NK-92 (cell line): ENCODE results near the gene TULP4.
"Not testable (repeated sequence)": the region's sequence is repeated elsewhere in the genome, so short reads cannot be mapped to it uniquely, and the experiment has no call there.

Source experiments
- DNase-seq: peaks from one replicate; lab custom pipeline; 2025; ENCODE audit not compliant: unreplicated experiment; lab: John Stamatoyannopoulos, UW

The TULP4 gene

GRCh38 chr6:158293122-158293521 is 19.1 kb upstream of the TULP4 start:
- no peak for DNase-seq

- not testable (repeated sequence) for DNase-seq
Measured at GRCh38 chr6:158295976-158296853, 16.1 kb upstream of the TULP4 start.

GRCh38 chr6:158296854-158297324 is 15.4 kb upstream of the TULP4 start:
- DNase-seq, result not testable (repeated sequence)

GRCh38 chr6:158297657-158298056 is 14.6 kb upstream of the TULP4 start:
- DNase-seq, result not testable (repeated sequence)

GRCh38 chr6:158300306-158301143 is 11.7 kb upstream of the TULP4 start:
- not testable (repeated sequence) for DNase-seq

GRCh38 chr6:158301561-158301960 is 10.7 kb upstream of the TULP4 start:
- not testable (repeated sequence) for DNase-seq

GRCh38 chr6:158302195-158302796 is 10.0 kb upstream of the TULP4 start:
- not testable (repeated sequence) for DNase-seq

GRCh38 chr6:158303210-158303731 is 9.0 kb upstream of the TULP4 start:
- no peak for DNase-seq

- DNase-seq, result no peak
Measured at GRCh38 chr6:158304254-158304653, 8.0 kb upstream of the TULP4 start.

- no peak for DNase-seq
Measured at GRCh38 chr6:158309814-158310213, 2.5 kb upstream of the TULP4 start.

GRCh38 chr6:158311193-158311592 is 1.1 kb upstream of the TULP4 start:
- DNase-seq, result no peak

GRCh38 chr6:158311626-158312025 is 639 bp upstream of the TULP4 start:
- no peak for DNase-seq

GRCh38 chr6:158312672-158313397 is 570 bp downstream of the TULP4 start:
- no peak for DNase-seq

GRCh38 chr6:158313989-158314388 is 1.7 kb downstream of the TULP4 start:
- DNase-seq, result no peak

- no peak for DNase-seq
Measured at GRCh38 chr6:158314737-158315136, 2.5 kb downstream of the TULP4 start.

- DNase-seq, result no peak
Measured at GRCh38 chr6:158316022-158316421, 3.8 kb downstream of the TULP4 start.

- no peak for DNase-seq
Measured at GRCh38 chr6:158321960-158322359, 9.7 kb downstream of the TULP4 start.

GRCh38 chr6:158322400-158322723 is 10.1 kb downstream of the TULP4 start:
- DNase-seq, result no peak

- DNase-seq, result no peak
Measured at GRCh38 chr6:158322724-158323560, 10.7 kb downstream of the TULP4 start.

- DNase-seq, result no peak
Measured at GRCh38 chr6:158323561-158323958, 11.3 kb downstream of the TULP4 start.
